K562 (cell line): Measurements from ENCODE around the gene ZFYVE28. TPM values are rescaled to one million over a fixed set of nuclear protein-coding genes. Genes with fewer than 3 reads are reported as not detected.

Experiments
- ATAC-seq: fragments of 200-7000 bp; cut with Tn5 transposase; 3 replicates; pipeline ENCODE4 v1.9.1; 2020; ENCODE audit warnings: moderate library complexity
- BruUV-seq: library from RNA; stranded (reverse); fragments of 400-500 nt; replicated peaks from 2 replicates; lab custom pipeline; 2021; lab: Mats Ljungman, UMichigan
- CTCF ChIA-PET: fragments of 300-600 bp; formaldehyde crosslinking; extraction: SDS; loops from one replicate; lab custom pipeline; 2021; ENCODE audit warnings: low intra/inter-chr PET ratio; lab: Yijun Ruan, JAX
- POLR2A ChIA-PET: fragments of 300-600, 350-650 bp; sonication (Branson Sonifier 250); formaldehyde crosslinking; extraction: SDS; loops from one replicate; lab custom pipeline; 2021; ENCODE audit warnings: antibody characterized with exemption, inconsistent platforms; lab: Yijun Ruan, JAX
- DNase-seq, 4 experiments: peaks; one replicate each; pipeline versions ENCODE4 v3.0.0 to v3.0.0-alpha.2; 2011 to 2018; ENCODE audit warnings: low spot score in 3 of 4, mixed read lengths in 3 of 4; ENCODE audit errors: extremely low read depth in 1 of 4
- FAIRE-seq: peaks from 2 replicates; lab custom pipeline; 2011; peaks lifted over from hg19 to GRCh38; lab: Jason Lieb, UNC
- H2AFZ ChIP-seq: 2 replicates; pipeline ENCODE4 v1.6.0; 2011; ENCODE audit warnings: low read depth, low read length, control low read depth, inconsistent platforms
- H3K27ac ChIP-seq: fragments of 200-600 bp; 3 replicates; pipeline ENCODE4 v1.8.0; 2011; ENCODE audit warnings: low read depth, mild to moderate bottlenecking, control low read depth, inconsistent platforms, low read length, moderate library complexity, mixed read lengths; ENCODE audit errors: extremely low read depth
- H3K27me3 ChIP-seq, 2 experiments: fragments of 300-600 bp in 1 of 2; 2 replicates in 1 of 2; 3 replicates in 1 of 2; pipeline versions ENCODE4 v1.6.0 to v1.8.0; 2011; ENCODE audit warnings: inconsistent platforms in 2 of 2, low read length in 2 of 2, mild to moderate bottlenecking in 1 of 2, mixed read lengths in 1 of 2, moderate library complexity in 1 of 2; ENCODE audit not compliant: control insufficient read depth in 2 of 2, insufficient read depth in 2 of 2
- H3K36me3 ChIP-seq: fragments of 300-600 bp; 3 replicates; pipeline ENCODE4 v1.8.0; 2011; ENCODE audit warnings: mild to moderate bottlenecking, low read length, inconsistent platforms; ENCODE audit not compliant: control insufficient read depth, insufficient read depth
- H3K4me1 ChIP-seq, 2 experiments: fragments of 200-600 bp in 1 of 2; replicated peaks in 1 of 2; 2 replicates in 1 of 2; 3 replicates in 1 of 2; pipeline versions ENCODE4 v1.5.1 to v1.8.0; 2011; ENCODE audit warnings: inconsistent platforms in 2 of 2, low read length in 2 of 2, mild to moderate bottlenecking in 1 of 2, mixed read lengths in 1 of 2, moderate library complexity in 1 of 2; ENCODE audit not compliant: control insufficient read depth in 2 of 2, insufficient read depth in 2 of 2
- H3K4me2 ChIP-seq: 2 replicates; pipeline ENCODE4 v1.6.1; 2011; ENCODE audit warnings: low read length, control low read depth, inconsistent platforms, mixed read lengths; ENCODE audit not compliant: insufficient read depth
- H3K4me3 ChIP-seq: fragments of 200-600 bp; sonication (generic), shearing (Covaris generic); 2 replicates; pipeline ENCODE4 v1.5.1; 2016; ENCODE audit warnings: control low read depth, inconsistent platforms
- H3K79me2 ChIP-seq: fragments of 200-600 bp; 3 replicates; pipeline ENCODE4 v1.8.0; 2011; ENCODE audit warnings: low read length, inconsistent platforms; ENCODE audit not compliant: control insufficient read depth, insufficient read depth
- H3K9ac ChIP-seq, 2 experiments: 2 replicates each; pipeline versions ENCODE4 v1.6.0 to v1.6.1; 2011; ENCODE audit warnings: low read depth in 2 of 2, low read length in 2 of 2, control low read depth in 1 of 2, inconsistent platforms in 1 of 2, mild to moderate bottlenecking in 1 of 2, mixed read lengths in 1 of 2; ENCODE audit not compliant: insufficient read depth in 1 of 2
- H3K9me1 ChIP-seq: one replicate; pipeline ENCODE4 v1.6.0; 2011; ENCODE audit warnings: inconsistent platforms, mild to moderate bottlenecking, low read length, moderate library complexity; ENCODE audit not compliant: control insufficient read depth, insufficient read depth
- H3K9me3 ChIP-seq: replicated peaks from 2 replicates; pipeline ENCODE4 v1.5.1; 2011; ENCODE audit warnings: low read depth, low read length, inconsistent platforms; ENCODE audit not compliant: control insufficient read depth, insufficient read depth
- H4K20me1 ChIP-seq: replicated peaks from 2 replicates; pipeline ENCODE4 v1.6.1; 2011; ENCODE audit warnings: low read length, inconsistent platforms, mixed read lengths; ENCODE audit not compliant: control insufficient read depth, insufficient read depth
- MEIS2 ChIP-seq: fragments of 450-650 bp; IDR thresholded peaks from 2 replicates; pipeline ENCODE4 v1.6.1; 2014; ENCODE audit warnings: mild to moderate bottlenecking; ENCODE audit not compliant: partially characterized antibody
- TOE1 ChIP-seq, 2 experiments: fragments of 450-650 bp in 1 of 2; sonication (generic) in 1 of 2; formaldehyde crosslinking in 1 of 2; IDR thresholded peaks; 2 replicates each; pipeline versions ENCODE4 v1.7.1 to v1.8.0; 2016 to 2022; ENCODE audit warnings: borderline replicate concordance in 2 of 2, mild to moderate bottlenecking in 2 of 2, antibody characterized with exemption in 1 of 2, inconsistent platforms in 1 of 2, low read depth in 1 of 2, missing genetic modification reagents in 1 of 2, moderate library complexity in 1 of 2
- WGBS: fragments of 100-300 bp; shearing (Covaris generic); methylation state at CpG from one replicate; pipeline ENCODE4 v1.1.6; 2016; ENCODE audit warnings: low coverage, mixed read lengths; ENCODE audit not compliant: insufficient coverage; ENCODE audit errors: missing lambda C conversion rate; 5-methylcytosine and 5-hydroxymethylcytosine counted together
- in situ Hi-C: fragments of 300-500 bp; cut with MboI; formaldehyde crosslinking; loops from 4 replicates; pipeline ENCODE4 v1.15.0; 2018; ENCODE audit warnings: inconsistent platforms, mixed read lengths
- intact Hi-C: fragments of 100-400 bp; cut with micrococcal nuclease; formaldehyde crosslinking; loops from 2 replicates; pipeline ENCODE4 v1.14.2; 2022
- polyA plus RNA-seq, 8 experiments: library from polyadenylated mRNA; depleted of rRNA in 4 of 8; stranded (reverse) in 5 of 8; unstranded in 3 of 8; fragments of >200 nt; fragmentation: Nextera tagmentation in 2 of 8; fragmentation: Illumina TruSeq in 1 of 8; extraction: Ambion mirVana in 2 of 8; extraction: Trizol in 1 of 8; gene quantifications; 2 replicates each; pipeline versions ENCODE4 v1.2.1 to v1.2.3, GENCODE V29; 2011 to 2014; ENCODE audit warnings: inconsistent platforms in 1 of 8, missing spikeins in 1 of 8
- total RNA-seq, 7 experiments: library from RNA; depleted of rRNA in 6 of 7; stranded (reverse); fragments of >200 nt in 6 of 7; fragmentation: Illumina TruSeq in 2 of 7; extraction: Trizol in 2 of 7; gene quantifications; 2 replicates each; pipeline versions ENCODE4 v1.2.1 to v1.2.3, GENCODE V29; 2011 to 2021; ENCODE audit warnings: low replicate concordance in 1 of 7
- TF ChIP-seq, protein P1 (sequence below): fragments of 450-650 bp; IDR thresholded peaks from 2 replicates; pipeline ENCODE4 v1.6.1; 2017; ENCODE audit warnings: antibody characterized with exemption
- TF ChIP-seq, protein P2 (sequence below): fragments of 150-350 bp; IDR thresholded peaks from 2 replicates; pipeline ENCODE4 v1.6.1; 2014; ENCODE audit warnings: low read depth, mild to moderate bottlenecking, low read length, borderline replicate concordance
- TF ChIP-seq, protein P3 (sequence below): fragments of 450-650 bp; IDR thresholded peaks from 2 replicates; pipeline ENCODE4 v1.6.1; 2016

Gene ZFYVE28
- total and polyA plus RNA-seq, 9 of the 15 experiments (the other 6 are each of a cell fraction or from before 2014, with no cell fraction given): 1.3 to 24.8 (median 8.9) TPM

- Histone ChIP-seq H3K27me3 (no peaks in the 10 kb centered on the region), H3K9me3 (no peaks in the 10 kb centered on the region), H3K4me1 (peaks cover 18 to 29% of the 10 kb centered on the region in 2 experiments), H3K9me1 (no peaks in the 10 kb centered on the region), H3K27ac (peak overlapping the region; percentile 70), H3K36me3 (peaks cover 34% of the 10 kb centered on the region), H3K9ac (peak overlapping the region; percentile 77 to 95), H3K4me2 (peak overlapping the region; percentile 88), H4K20me1 (peaks cover 10% of the 10 kb centered on the region; the same call in 1 of the 2 replicates), H3K79me2 (peaks cover 58% of the 10 kb centered on the region), H3K4me3 (peak overlapping the region; percentile 79), H2AFZ (peak overlapping the region; percentile 69; the same call in 1 of the 2 replicates)
- ATAC-seq (no peak), DNase-seq (no peak), FAIRE-seq (no peak)
- 0% methylated on average over 7 of the region's 7 CpGs for WGBS
- BruUV-seq: no TSS peak
- in situ Hi-C loops (no loop called here), intact Hi-C loops (loop anchor here (10.0 kb wide), 1 partner anchor 174 kb away; the partner anchor contains the start of genes CFAP99 and ZFYVE28)
- CTCF ChIA-PET: no interaction called here
- TF ChIP-seq, protein P1, sequence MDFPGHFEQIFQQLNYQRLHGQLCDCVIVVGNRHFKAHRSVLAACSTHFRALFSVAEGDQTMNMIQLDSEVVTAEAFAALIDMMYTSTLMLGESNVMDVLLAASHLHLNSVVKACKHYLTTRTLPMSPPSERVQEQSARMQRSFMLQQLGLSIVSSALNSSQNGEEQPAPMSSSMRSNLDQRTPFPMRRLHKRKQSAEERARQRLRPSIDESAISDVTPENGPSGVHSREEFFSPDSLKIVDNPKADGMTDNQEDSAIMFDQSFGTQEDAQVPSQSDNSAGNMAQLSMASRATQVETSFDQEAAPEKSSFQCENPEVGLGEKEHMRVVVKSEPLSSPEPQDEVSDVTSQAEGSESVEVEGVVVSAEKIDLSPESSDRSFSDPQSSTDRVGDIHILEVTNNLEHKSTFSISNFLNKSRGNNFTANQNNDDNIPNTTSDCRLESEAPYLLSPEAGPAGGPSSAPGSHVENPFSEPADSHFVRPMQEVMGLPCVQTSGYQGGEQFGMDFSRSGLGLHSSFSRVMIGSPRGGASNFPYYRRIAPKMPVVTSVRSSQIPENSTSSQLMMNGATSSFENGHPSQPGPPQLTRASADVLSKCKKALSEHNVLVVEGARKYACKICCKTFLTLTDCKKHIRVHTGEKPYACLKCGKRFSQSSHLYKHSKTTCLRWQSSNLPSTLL: 0 out of 2 replicates have a peak, but pooled peaks have one; percentile 22
- TF ChIP-seq, protein P2, sequence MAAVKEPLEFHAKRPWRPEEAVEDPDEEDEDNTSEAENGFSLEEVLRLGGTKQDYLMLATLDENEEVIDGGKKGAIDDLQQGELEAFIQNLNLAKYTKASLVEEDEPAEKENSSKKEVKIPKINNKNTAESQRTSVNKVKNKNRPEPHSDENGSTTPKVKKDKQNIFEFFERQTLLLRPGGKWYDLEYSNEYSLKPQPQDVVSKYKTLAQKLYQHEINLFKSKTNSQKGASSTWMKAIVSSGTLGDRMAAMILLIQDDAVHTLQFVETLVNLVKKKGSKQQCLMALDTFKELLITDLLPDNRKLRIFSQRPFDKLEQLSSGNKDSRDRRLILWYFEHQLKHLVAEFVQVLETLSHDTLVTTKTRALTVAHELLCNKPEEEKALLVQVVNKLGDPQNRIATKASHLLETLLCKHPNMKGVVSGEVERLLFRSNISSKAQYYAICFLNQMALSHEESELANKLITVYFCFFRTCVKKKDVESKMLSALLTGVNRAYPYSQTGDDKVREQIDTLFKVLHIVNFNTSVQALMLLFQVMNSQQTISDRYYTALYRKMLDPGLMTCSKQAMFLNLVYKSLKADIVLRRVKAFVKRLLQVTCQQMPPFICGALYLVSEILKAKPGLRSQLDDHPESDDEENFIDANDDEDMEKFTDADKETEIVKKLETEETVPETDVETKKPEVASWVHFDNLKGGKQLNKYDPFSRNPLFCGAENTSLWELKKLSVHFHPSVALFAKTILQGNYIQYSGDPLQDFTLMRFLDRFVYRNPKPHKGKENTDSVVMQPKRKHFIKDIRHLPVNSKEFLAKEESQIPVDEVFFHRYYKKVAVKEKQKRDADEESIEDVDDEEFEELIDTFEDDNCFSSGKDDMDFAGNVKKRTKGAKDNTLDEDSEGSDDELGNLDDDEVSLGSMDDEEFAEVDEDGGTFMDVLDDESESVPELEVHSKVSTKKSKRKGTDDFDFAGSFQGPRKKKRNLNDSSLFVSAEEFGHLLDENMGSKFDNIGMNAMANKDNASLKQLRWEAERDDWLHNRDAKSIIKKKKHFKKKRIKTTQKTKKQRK: no peak
- TF ChIP-seq TOE1 (IDR thresholded peaks at IDR 0.05; ENCODE audit: borderline replicate concordance) (0 out of 2 replicates have a peak, but pooled peaks have one; percentile 6), TOE1 (CRISPR knock-in tag; IDR thresholded peaks at IDR 0.05; ENCODE audit: borderline replicate concordance, low read depth) (no peak), MEIS2 (peak; percentile 22)
- TF ChIP-seq, protein P3, sequence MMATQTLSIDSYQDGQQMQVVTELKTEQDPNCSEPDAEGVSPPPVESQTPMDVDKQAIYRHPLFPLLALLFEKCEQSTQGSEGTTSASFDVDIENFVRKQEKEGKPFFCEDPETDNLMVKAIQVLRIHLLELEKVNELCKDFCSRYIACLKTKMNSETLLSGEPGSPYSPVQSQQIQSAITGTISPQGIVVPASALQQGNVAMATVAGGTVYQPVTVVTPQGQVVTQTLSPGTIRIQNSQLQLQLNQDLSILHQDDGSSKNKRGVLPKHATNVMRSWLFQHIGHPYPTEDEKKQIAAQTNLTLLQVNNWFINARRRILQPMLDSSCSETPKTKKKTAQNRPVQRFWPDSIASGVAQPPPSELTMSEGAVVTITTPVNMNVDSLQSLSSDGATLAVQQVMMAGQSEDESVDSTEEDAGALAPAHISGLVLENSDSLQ: peak; percentile 73
- POLR2A ChIA-PET: interaction anchor here (0.5 to 1.5 kb wide), 9 partner anchors 9 to 604 kb away, joined by 3 to 4 read pairs (median 3); no protein-coding TSS in a partner anchor
Measured at GRCh38 chr4:2241003-2241402, 177.4 kb downstream of the ZFYVE28 start.
